NT2/D1 (cell line): ENCODE results near the gene C11orf52.

Source experiments
- SUZ12 ChIP-seq: IDR thresholded peaks from 2 replicates; pipeline ENCODE4 v1.6.1; 2011; ENCODE audit not compliant: insufficient read length, insufficient read depth; ENCODE audit errors: extremely low read depth
- YY1 ChIP-seq: IDR thresholded peaks from 2 replicates; pipeline ENCODE4 v1.6.1; 2011; ENCODE audit not compliant: insufficient read length, insufficient read depth
- ZNF274 ChIP-seq: IDR thresholded peaks from 2 replicates; pipeline ENCODE4 v1.6.1; 2011; ENCODE audit warnings: mild to moderate bottlenecking, low read depth, low read length

- no peak for TF ChIP-seq ZNF274
- no peak for TF ChIP-seq SUZ12
- TF ChIP-seq YY1: no peak
Measured at GRCh38 chr11:111937461-111937769, 18.7 kb downstream of the C11orf52 start.
